AG08396 (cell line): Measurements from ENCODE around the gene NLRC3.
A peak's percentile ranks its signal among the peaks of the same experiment; 100 is the strongest.
"Not testable (repeated sequence)": the region's sequence is repeated elsewhere in the genome, so short reads cannot be mapped to it uniquely, and the experiment has no call there.

Source experiments
- DNase-seq: peaks from one replicate; pipeline ENCODE4 v3.0.0; 2012; ENCODE audit warnings: low spot score, mixed read lengths

NLRC3 gene

GRCh38 chr16:3577302-3577752, at the start of gene NLRC3:
Gene NLRC3, minus strand, starts transcription at chr16:3577403. Its CDS starts 12,367 bp downstream, at chr16:3565036.
- no peak for DNase-seq

GRCh38 chr16:3625911-3626732, 48.9 kb upstream of the NLRC3 start:
- DNase-seq: no peak

- DNase-seq: no peak
Observed at GRCh38 chr16:3625331-3625730, 48.1 kb upstream of the NLRC3 start.

- no peak for DNase-seq
Observed at GRCh38 chr16:3623642-3624041, 46.4 kb upstream of the NLRC3 start.

- no peak for DNase-seq
Observed at GRCh38 chr16:3618769-3619141, 41.6 kb upstream of the NLRC3 start.

- no peak for DNase-seq
Observed at GRCh38 chr16:3612510-3613466, 35.6 kb upstream of the NLRC3 start.

GRCh38 chr16:3611146-3611975, 34.2 kb upstream of the NLRC3 start, which contains the start of gene SLX4:
Gene SLX4, minus strand, starts transcription at chr16:3611606. Its CDS starts 2,642 bp downstream, at chr16:3608964.
- peak; percentile 100 for DNase-seq

- DNase-seq: no peak
Observed at GRCh38 chr16:3610698-3611145, 33.5 kb upstream of the NLRC3 start.

- peak; percentile 9 for DNase-seq
Observed at GRCh38 chr16:3609895-3610697, 32.9 kb upstream of the NLRC3 start.

- not testable (repeated sequence) for DNase-seq
Observed at GRCh38 chr16:3608976-3609375, 31.8 kb upstream of the NLRC3 start.

- DNase-seq: no peak
Observed at GRCh38 chr16:3608069-3608468, 30.9 kb upstream of the NLRC3 start.

- no peak for DNase-seq
Observed at GRCh38 chr16:3607634-3608033, 30.4 kb upstream of the NLRC3 start.

GRCh38 chr16:3607161-3607560, 30.0 kb upstream of the NLRC3 start:
- DNase-seq: no peak

- no peak for DNase-seq
Observed at GRCh38 chr16:3606441-3606840, 29.2 kb upstream of the NLRC3 start.

- DNase-seq: no peak
Observed at GRCh38 chr16:3602320-3602653, 25.1 kb upstream of the NLRC3 start.

- DNase-seq: no peak
Observed at GRCh38 chr16:3601614-3602319, 24.6 kb upstream of the NLRC3 start.

- no peak for DNase-seq
Observed at GRCh38 chr16:3599922-3600321, 22.7 kb upstream of the NLRC3 start.

- DNase-seq: no peak
Observed at GRCh38 chr16:3599121-3599520, 21.9 kb upstream of the NLRC3 start.

- DNase-seq: no peak
Observed at GRCh38 chr16:3598236-3598635, 21.0 kb upstream of the NLRC3 start.

- no peak for DNase-seq
Observed at GRCh38 chr16:3597676-3598075, 20.5 kb upstream of the NLRC3 start.
